Panc1 (cell line): ENCODE data around the gene GGN. TPM values are rescaled to one million over a fixed set of nuclear protein-coding genes. Genes with fewer than 3 reads are reported as not detected.

Experiments used
- ATAC-seq: fragments of 200-7000 bp; cut with Tn5 transposase; 2 replicates; pipeline ENCODE4 v1.9.1; 2020; ENCODE audit warnings: mild to moderate bottlenecking, moderate library complexity
- BruUV-seq: library from RNA; stranded (reverse); fragments of 400-500 nt; replicated peaks from 2 replicates; lab custom pipeline; 2021; lab: Mats Ljungman, UMichigan
- CTCF ChIA-PET: fragments of 300-600 bp; sonication (Branson Sonifier 250); formaldehyde crosslinking; loops from one replicate; lab custom pipeline; 2022; ENCODE audit warnings: antibody characterized with exemption; lab: Charles Lee
- POLR2A ChIA-PET: fragments of 300-600 bp; sonication (Branson Sonifier 250); formaldehyde crosslinking; loops from one replicate; lab custom pipeline; 2022; ENCODE audit warnings: antibody characterized with exemption; lab: Charles Lee
- DNase-seq: peaks from one replicate; pipeline ENCODE4 v3.0.0-alpha.2; 2010; ENCODE audit warnings: low read depth, low spot score
- H3K27ac ChIP-seq: 2 replicates; pipeline ENCODE4 v1.5.1; 2011; ENCODE audit warnings: mild to moderate bottlenecking, low read length, inconsistent platforms
- H3K27me3 ChIP-seq: fragments of 200-500 bp; sonication (Bioruptor generic); 2 replicates; pipeline ENCODE4 v1.6.0; 2014; ENCODE audit warnings: low read length, inconsistent platforms; ENCODE audit not compliant: control insufficient read depth, insufficient read depth
- H3K36me3 ChIP-seq: fragments of 200-500 bp; sonication (Bioruptor generic); 2 replicates; pipeline ENCODE4 v1.5.1; 2014; ENCODE audit warnings: inconsistent platforms, mild to moderate bottlenecking, low read length, moderate library complexity; ENCODE audit not compliant: control insufficient read depth, insufficient read depth
- H3K4me1 ChIP-seq: 2 replicates; pipeline ENCODE4 v1.5.1; 2011; ENCODE audit warnings: inconsistent platforms, mild to moderate bottlenecking, low read length, moderate library complexity; ENCODE audit not compliant: control insufficient read depth, insufficient read depth
- H3K4me3 ChIP-seq, 2 experiments: 2 replicates each; pipeline ENCODE4 v1.5.1; 2011 to 2012; ENCODE audit warnings: low read depth in 2 of 2, low read length in 2 of 2, mild to moderate bottlenecking in 2 of 2, inconsistent platforms in 1 of 2, moderate library complexity in 1 of 2
- H3K9me3 ChIP-seq: fragments of 200-500 bp; sonication (Bioruptor generic); 2 replicates; pipeline ENCODE4 v1.5.1; 2014; ENCODE audit warnings: low read depth, mild to moderate bottlenecking, inconsistent platforms, low read length, moderate library complexity; ENCODE audit not compliant: control insufficient read depth, insufficient read depth
- CTCF ChIP-seq: fragments of 450-650 bp; IDR thresholded peaks from 2 replicates; pipeline ENCODE4 v1.5.1; 2017; ENCODE audit warnings: mild to moderate bottlenecking
- POLR2AphosphoS5 ChIP-seq: IDR thresholded peaks from 2 replicates; pipeline ENCODE4 v1.6.1; 2012; ENCODE audit warnings: mild to moderate bottlenecking, low read depth, low read length, moderate library complexity
- REST ChIP-seq, 2 experiments: IDR thresholded peaks; 2 replicates each; pipeline ENCODE4 v1.6.1; 2011 to 2012; ENCODE audit warnings: low read depth in 2 of 2, control low read depth in 1 of 2, low read length in 1 of 2, mild to moderate bottlenecking in 1 of 2, moderate library complexity in 1 of 2; ENCODE audit not compliant: insufficient read depth in 1 of 2
- SIN3A ChIP-seq: IDR thresholded peaks from 2 replicates; pipeline ENCODE4 v1.6.1; 2012; ENCODE audit warnings: low read depth, mild to moderate bottlenecking, low read length, moderate library complexity, borderline replicate concordance; ENCODE audit not compliant: insufficient read depth
- TCF7L2 ChIP-seq: IDR thresholded peaks from 2 replicates; pipeline ENCODE4 v1.6.1; 2011; ENCODE audit warnings: mild to moderate bottlenecking, low read depth, low read length, inconsistent platforms
- in situ Hi-C: cut with HindIII; loops from 2 replicates; pipeline ENCODE4 v1.10.0; 2016; ENCODE audit warnings: low sequenced_read_pairs, low pct_unique_long_range_greater_than_20kb
- intact Hi-C: fragments of 100-400 bp; cut with micrococcal nuclease; formaldehyde crosslinking; loops from one replicate; pipeline ENCODE4 v1.10.0; 2022; ENCODE audit not compliant: unreplicated experiment
- total RNA-seq: library from RNA; stranded (reverse); gene quantifications from one replicate; pipeline ENCODE4 v1.2.1, GENCODE V29; 2021; ENCODE audit not compliant: unreplicated experiment

Gene GGN
- total RNA-seq, 1 experiment from 2014 or later, result 1.4 TPM

- TF ChIP-seq SIN3A, result no peak
- no peak for TF ChIP-seq TCF7L2
- no peak for TF ChIP-seq REST (IDR thresholded peaks at IDR 0.05; ENCODE audit: insufficient read depth in 1 of 2, low read depth in 2 of 2, low read length in 1 of 2)
- no peak for TF ChIP-seq POLR2AphosphoS5
- no peak for TF ChIP-seq CTCF
- Histone ChIP-seq H3K4me1 (no peaks in the 10 kb centered on the region), H3K36me3 (no peaks in the 10 kb centered on the region), H3K4me3 (no peak within 1 kb of the TSS), H3K9me3 (no peaks in the 10 kb centered on the region), H3K27me3 (no peaks in the 10 kb centered on the region), H3K27ac (no peak within 1 kb of the TSS)
- intact Hi-C loops (no loop called here), in situ Hi-C loops (no loop called here)
- no TSS peak for BruUV-seq
- CTCF ChIA-PET, result no interaction called here
- ATAC-seq, result no peak
- POLR2A ChIA-PET, result no interaction called here
- no peak for DNase-seq
Measured at GRCh38 chr19:38425810-38426466, 38.1 kb upstream of the GGN start, which contains the start of gene RASGRP4. RASGRP4 (minus strand) TSS chr19:38426219; CDS start chr19:38426091, 128 bp downstream.

GRCh38 chr19:38425222-38425809 is 37.5 kb upstream of the GGN start:
- intact Hi-C loops (no loop called here), in situ Hi-C loops (no loop called here)
- Histone ChIP-seq H3K27me3 (no peaks in the 10 kb centered on the region), H3K4me1 (no peaks in the 10 kb centered on the region), H3K9me3 (no peaks in the 10 kb centered on the region), H3K36me3 (no peaks in the 10 kb centered on the region), H3K27ac (no peak overlapping the region), H3K4me3 (no peak overlapping the region)
- no TSS peak for BruUV-seq
- ChIA-PET POLR2A (no interaction called here), CTCF (interaction anchor here (1.3 kb wide), 1 partner anchor 54 kb away, joined by 3 read pairs; no protein-coding TSS in a partner anchor)
- TF ChIP-seq POLR2AphosphoS5 (no peak), TCF7L2 (no peak), REST (IDR thresholded peaks at IDR 0.05; ENCODE audit: insufficient read depth in 1 of 2, low read depth in 2 of 2, low read length in 1 of 2) (no peak), SIN3A (no peak), CTCF (no peak)
- ATAC-seq, result no peak
- no peak for DNase-seq
